ENCODE measurements around the gene SUPT5H.
A peak's percentile ranks its signal among the peaks of the same experiment; 100 is the strongest.

The SUPT5H gene

GRCh38 chr19:39506944-39507714, 61.7 kb downstream of the SUPT5H start:
- no peak for TF ChIP-seq CSRNP3 (CRISPR knock-in tag; IDR thresholded peaks at IDR 0.05)
- no peak for TF ChIP-seq PATZ1 (CRISPR knock-in tag; IDR thresholded peaks at IDR 0.05; ENCODE audit: borderline replicate concordance)
- no peak for TF ChIP-seq ZFP30 (CRISPR knock-in tag; IDR thresholded peaks at IDR 0.05)
- TF ChIP-seq ZFP3 (CRISPR knock-in tag; IDR thresholded peaks at IDR 0.05): no peak
- TF ChIP-seq TOX (CRISPR knock-in tag; IDR thresholded peaks at IDR 0.05; ENCODE audit: borderline replicate concordance): no peak
- TF ChIP-seq ZNF565 (CRISPR knock-in tag; conservative IDR thresholded peaks at IDR 0.05; ENCODE audit: low read depth): no peak
- no peak for TF ChIP-seq BACH2 (CRISPR knock-in tag; IDR thresholded peaks at IDR 0.05; ENCODE audit: borderline replicate concordance)
- no peak for TF ChIP-seq ARNTL (CRISPR knock-in tag; IDR thresholded peaks at IDR 0.05; ENCODE audit: borderline replicate concordance, low read depth)
- TF ChIP-seq ESRRG (CRISPR knock-in tag; IDR thresholded peaks at IDR 0.05): no peak
- peak; percentile 40; the same call in 1 of the 2 replicates for TF ChIP-seq TSHZ2 (CRISPR knock-in tag; IDR thresholded peaks at IDR 0.05)
- peak; percentile 63; the same call in 1 of the 2 replicates for TF ChIP-seq CSDC2 (CRISPR knock-in tag; IDR thresholded peaks at IDR 0.05)
- TF ChIP-seq SNAI2 (CRISPR knock-in tag; IDR thresholded peaks at IDR 0.05): peak; percentile 55; the same call in 1 of the 2 replicates
- TF ChIP-seq POU6F1 (CRISPR knock-in tag; IDR thresholded peaks at IDR 0.05; ENCODE audit: borderline replicate concordance, low read depth): no peak
- ATAC-seq: peak; percentile 90

- peak; percentile 10; the same call in 2 of the 3 replicates for ATAC-seq
- TF ChIP-seq ZFP3 (CRISPR knock-in tag; IDR thresholded peaks at IDR 0.05) (no peak), ZNF565 (CRISPR knock-in tag; conservative IDR thresholded peaks at IDR 0.05; ENCODE audit: low read depth) (no peak), BACH2 (CRISPR knock-in tag; IDR thresholded peaks at IDR 0.05; ENCODE audit: borderline replicate concordance) (no peak), CSRNP3 (CRISPR knock-in tag; IDR thresholded peaks at IDR 0.05) (no peak)
Measured at GRCh38 chr19:39507715-39508364, 62.5 kb downstream of the SUPT5H start.

GRCh38 chr19:39508629-39509028, 63.2 kb downstream of the SUPT5H start:
- ATAC-seq: no peak
- no peak for TF ChIP-seq CREB5 (CRISPR knock-in tag; IDR thresholded peaks at IDR 0.05; ENCODE audit: low read depth)
- TF ChIP-seq TCF4 (CRISPR knock-in tag; IDR thresholded peaks at IDR 0.05; ENCODE audit: borderline replicate concordance): no peak
